Ishikawa (cell line): ENCODE data around the gene UTP11.

Experiments used
- CEBPB ChIP-seq: IDR thresholded peaks from 2 replicates; pipeline ENCODE4 v1.6.1; 2012
- CREB1 ChIP-seq: IDR thresholded peaks from 2 replicates; pipeline ENCODE4 v1.6.1; 2012; ENCODE audit warnings: low read depth
- EGR1 ChIP-seq: IDR thresholded peaks from 2 replicates; pipeline ENCODE4 v1.6.1; 2012
- EP300 ChIP-seq: IDR thresholded peaks from 2 replicates; pipeline ENCODE4 v1.6.1; 2012; ENCODE audit warnings: borderline replicate concordance
- FOXM1 ChIP-seq: IDR thresholded peaks from 2 replicates; pipeline ENCODE4 v1.6.1; 2012; ENCODE audit warnings: low read depth, borderline replicate concordance
- MAX ChIP-seq: IDR thresholded peaks from 2 replicates; pipeline ENCODE4 v1.6.1; 2012
- NFIC ChIP-seq: IDR thresholded peaks from 2 replicates; pipeline ENCODE4 v1.6.1; 2012
- RAD21 ChIP-seq: IDR thresholded peaks from 2 replicates; pipeline ENCODE4 v1.6.1; 2012; ENCODE audit warnings: low read depth
- REST ChIP-seq: IDR thresholded peaks from 2 replicates; pipeline ENCODE4 v1.6.1; 2012; ENCODE audit warnings: low read depth, mild to moderate bottlenecking
- TAF1 ChIP-seq: IDR thresholded peaks from 2 replicates; pipeline ENCODE4 v1.6.1; 2012; ENCODE audit warnings: low read depth, mild to moderate bottlenecking
- TCF12 ChIP-seq: IDR thresholded peaks from 2 replicates; pipeline ENCODE4 v1.6.1; 2012; ENCODE audit warnings: low read depth
- TEAD4 ChIP-seq: IDR thresholded peaks from 2 replicates; pipeline ENCODE4 v1.6.1; 2012
- USF1 ChIP-seq: IDR thresholded peaks from 2 replicates; pipeline ENCODE4 v1.6.1; 2012
- YY1 ChIP-seq: IDR thresholded peaks from 2 replicates; pipeline ENCODE4 v1.6.1; 2012; ENCODE audit warnings: low read depth
- ZBTB7A ChIP-seq: IDR thresholded peaks from 2 replicates; pipeline ENCODE4 v1.6.1; 2012; ENCODE audit warnings: low read depth

The UTP11 gene

DNA sequence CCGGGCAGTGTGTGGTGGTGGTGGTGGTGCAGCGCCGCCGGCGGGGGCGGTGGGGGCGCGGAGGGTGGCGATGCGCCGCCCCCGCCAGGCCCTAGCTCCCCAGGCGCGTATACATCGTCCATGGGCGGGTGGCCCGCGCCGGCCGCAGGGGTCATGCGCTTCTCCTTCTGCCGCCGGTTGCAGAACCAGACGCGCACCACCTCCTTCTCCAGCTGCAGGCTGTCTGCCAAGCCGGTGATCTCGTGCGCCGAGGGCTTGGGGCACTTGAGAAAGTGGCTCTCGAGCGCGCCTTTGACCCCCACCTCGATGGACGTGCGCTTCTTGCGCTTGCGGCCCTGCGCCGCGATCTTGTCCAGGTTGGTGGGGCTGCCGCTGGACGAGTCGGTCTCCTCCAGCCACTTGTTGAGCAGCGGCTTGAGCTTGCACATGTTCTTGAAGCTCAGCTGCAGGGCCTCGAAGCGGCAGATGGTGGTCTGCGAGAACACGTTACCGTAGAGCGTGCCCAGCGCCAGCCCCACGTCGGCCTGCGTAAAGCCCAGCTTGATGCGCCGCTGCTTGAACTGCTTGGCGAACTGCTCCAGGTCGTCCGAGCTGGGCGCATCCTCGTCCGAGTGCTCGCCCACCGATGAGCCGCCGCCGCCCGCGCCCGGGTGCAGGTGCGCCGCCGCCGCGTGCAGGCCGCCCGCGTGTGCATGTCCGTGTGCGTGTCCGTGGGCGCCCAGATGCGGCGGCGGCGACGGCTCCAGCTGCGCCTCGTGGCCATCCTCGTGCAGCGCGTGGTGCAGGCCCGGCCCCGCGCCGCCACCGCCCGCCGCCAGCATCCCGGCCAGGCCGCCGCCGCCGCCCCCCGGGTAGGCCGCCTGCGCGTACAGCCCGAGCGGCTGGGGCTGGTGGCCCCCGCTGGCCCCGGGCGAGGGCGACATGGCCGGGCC lies 33.1 kb downstream of the UTP11 start:
- no peak for TF ChIP-seq RAD21
- TF ChIP-seq USF1: no peak
- TF ChIP-seq TCF12: no peak
- TF ChIP-seq EGR1: no peak
- no peak for TF ChIP-seq YY1
- TF ChIP-seq TAF1: no peak
- no peak for TF ChIP-seq ZBTB7A
- no peak for TF ChIP-seq EP300
- TF ChIP-seq CEBPB: no peak
- TF ChIP-seq FOXM1: no peak
- no peak for TF ChIP-seq TEAD4
- TF ChIP-seq CREB1: no peak
- TF ChIP-seq REST: no peak
- TF ChIP-seq MAX: no peak
- no peak for TF ChIP-seq NFIC

GRCh38 chr1:38046333-38046883 lies 33.9 kb downstream of the UTP11 start, which contains the start of gene POU3F1:
Gene POU3F1 (minus strand): TSS chr1:38046793. CDS start chr1:38046743, 50 bp downstream.
- TF ChIP-seq TCF12 (no peak), TEAD4 (no peak), YY1 (no peak), ZBTB7A (no peak), EGR1 (no peak), RAD21 (no peak), USF1 (no peak), CEBPB (no peak), TAF1 (no peak), FOXM1 (no peak), MAX (no peak), EP300 (no peak), CREB1 (no peak), REST (no peak)

DNA sequence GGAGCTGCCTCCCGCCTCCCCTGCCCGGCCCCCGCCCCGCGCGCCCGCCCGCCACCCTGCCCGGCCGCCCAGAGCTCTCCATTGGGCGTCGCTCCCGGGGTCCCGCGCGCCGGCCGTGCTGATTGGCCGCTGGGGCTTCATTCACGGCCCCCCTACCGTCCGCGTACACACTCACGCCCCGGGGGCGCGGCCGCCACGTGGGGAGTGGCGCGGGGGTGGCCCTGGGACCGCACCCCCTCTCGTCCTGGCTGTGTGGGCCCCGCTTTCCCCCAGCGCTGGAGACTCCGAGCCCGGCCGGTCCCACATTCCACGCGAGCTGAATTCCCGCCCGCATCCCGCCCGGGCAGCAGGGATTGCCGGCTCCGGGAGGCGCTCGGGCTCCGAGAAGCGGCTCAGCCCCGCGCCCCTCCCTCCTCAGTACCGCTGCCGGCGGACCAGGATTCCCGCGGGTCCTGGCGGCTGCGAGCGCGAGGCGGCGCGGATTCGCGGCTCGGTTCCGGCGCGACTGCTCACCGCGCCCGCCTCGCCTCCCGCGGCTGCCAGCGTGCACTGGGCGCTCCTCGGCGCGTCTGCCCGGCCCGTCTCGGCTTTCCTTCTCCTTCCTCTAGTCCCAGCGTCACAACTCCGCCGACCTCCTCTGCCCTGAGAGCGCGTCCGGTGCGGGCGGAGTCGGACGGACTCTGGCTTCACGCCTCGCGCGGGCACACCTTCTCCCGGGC lies 34.5 kb downstream of the UTP11 start:
- TF ChIP-seq USF1 (peak; percentile 69), EGR1 (peak; percentile 81), TEAD4 (no peak), CREB1 (peak; percentile 52; the same call in 1 of the 2 replicates), ZBTB7A (no peak), TAF1 (no peak), TCF12 (no peak), MAX (peak; percentile 90)

DNA sequence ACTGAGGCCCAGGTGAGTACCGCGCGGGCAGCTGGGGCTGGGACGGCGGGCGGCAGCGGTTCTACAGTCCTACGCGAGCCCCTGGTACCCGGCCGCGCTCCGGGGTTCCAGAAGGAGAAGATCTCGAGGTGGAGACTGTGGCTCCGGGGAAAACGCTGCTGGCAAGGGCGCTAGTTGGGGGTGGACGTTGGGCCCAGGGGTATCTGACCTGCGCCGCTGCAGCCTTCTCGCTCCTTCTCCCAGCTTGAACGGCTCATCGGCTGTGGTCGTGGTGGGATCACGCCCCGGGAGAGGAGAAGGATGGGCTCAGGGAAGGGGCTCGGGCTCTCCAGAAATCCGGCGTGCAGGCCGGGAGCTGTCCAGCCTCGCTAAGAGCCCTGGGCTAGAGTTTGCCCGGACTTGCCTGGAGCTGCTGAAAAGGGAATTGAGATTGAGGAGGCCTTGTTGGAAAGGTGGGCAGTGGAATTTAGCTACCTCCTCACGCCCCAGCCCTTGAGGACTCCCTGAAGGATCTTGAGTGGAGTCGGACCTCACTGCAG lies 35.1 kb downstream of the UTP11 start:
- TF ChIP-seq TAF1 (no peak), EGR1 (no peak), NFIC (no peak), REST (peak; percentile 87)
